Type B pancreatic cell (in vitro differentiated cells): ENCODE measurements around the gene FAM149A. TPM values are rescaled to one million over a fixed set of nuclear protein-coding genes. Genes with fewer than 3 reads are reported as not detected.

ENCODE experiments used
- DNase-seq: peaks from one replicate; pipeline ENCODE4 v3.0.0; 2021; ENCODE audit warnings: mixed read lengths; ENCODE audit not compliant: unreplicated experiment; ENCODE audit errors: extremely low spot score
- H3K27ac Mint-ChIP-seq: 2 replicates; pipeline ENCODE4 v1.8.0; 2021; ENCODE audit warnings: mild to moderate bottlenecking, mixed read lengths
- H3K27me3 Mint-ChIP-seq: 2 replicates; pipeline ENCODE4 v1.8.0; 2021; ENCODE audit warnings: mixed read lengths
- H3K36me3 Mint-ChIP-seq: 2 replicates; pipeline ENCODE4 v1.8.0; 2021; ENCODE audit warnings: mixed read lengths
- H3K4me1 Mint-ChIP-seq: one replicate; pipeline ENCODE4 v1.8.0; 2021; ENCODE audit warnings: mixed read lengths; ENCODE audit not compliant: unreplicated experiment
- H3K4me3 Mint-ChIP-seq: 2 replicates; pipeline ENCODE4 v1.8.0; 2021; ENCODE audit warnings: mild to moderate bottlenecking, mixed read lengths
- H3K9me3 Mint-ChIP-seq: 2 replicates; pipeline ENCODE4 v1.8.0; 2021; ENCODE audit warnings: mixed read lengths
- CTCF ChIP-seq: fragments of 200-600 bp; sonication (generic); conservative IDR thresholded peaks from 2 replicates; pipeline ENCODE4 v1.5.0; 2021; ENCODE audit warnings: antibody characterized with exemption, mild to moderate bottlenecking
- total RNA-seq: library from RNA; stranded (reverse); gene quantifications from 2 replicates; pipeline ENCODE4 v1.2.1, GENCODE V29; 2021; ENCODE audit warnings: low replicate concordance

FAM149A gene
- total RNA-seq, 1 donor from 2014 or later: 9.3 TPM

- Mint-ChIP-seq H3K27ac (no peak overlapping the region), H3K36me3 (peaks cover 4% of the 10 kb centered on the region), H3K4me3 (no peak overlapping the region), H3K4me1 (no peaks in the 10 kb centered on the region), H3K9me3 (peaks cover 10% of the 10 kb centered on the region), H3K27me3 (no peaks in the 10 kb centered on the region)
- no peak for DNase-seq
- TF ChIP-seq CTCF: no peak
Measured at GRCh38 chr4:186205156-186205555, 100.7 kb downstream of the FAM149A start.

- H3K36me3 Mint-ChIP-seq: no peaks in the 10 kb centered on the region
- no peak overlapping the region for H3K27ac Mint-ChIP-seq
- no peaks in the 10 kb centered on the region for H3K9me3 Mint-ChIP-seq
- no peak for DNase-seq
- TF ChIP-seq CTCF: no peak
- H3K27me3 Mint-ChIP-seq: no peaks in the 10 kb centered on the region
- H3K4me1 Mint-ChIP-seq: no peaks in the 10 kb centered on the region
- H3K4me3 Mint-ChIP-seq: no peak overlapping the region
Measured at GRCh38 chr4:186216465-186217024, 112.0 kb downstream of the FAM149A start.

GRCh38 chr4:186217733-186218293 lies 113.3 kb downstream of the FAM149A start:
- Mint-ChIP-seq H3K4me1 (no peaks in the 10 kb centered on the region), H3K36me3 (no peaks in the 10 kb centered on the region), H3K4me3 (no peak overlapping the region), H3K9me3 (no peaks in the 10 kb centered on the region), H3K27me3 (no peaks in the 10 kb centered on the region), H3K27ac (no peak overlapping the region)
- DNase-seq: no peak
- no peak for TF ChIP-seq CTCF

GRCh38 chr4:186221624-186222023 lies 117.1 kb downstream of the FAM149A start:
- H3K9me3 Mint-ChIP-seq: peaks cover 10% of the 10 kb centered on the region
- H3K27me3 Mint-ChIP-seq: no peaks in the 10 kb centered on the region
- H3K36me3 Mint-ChIP-seq: no peaks in the 10 kb centered on the region
- no peak for DNase-seq
- H3K27ac Mint-ChIP-seq: no peak overlapping the region
- TF ChIP-seq CTCF: no peak
- no peaks in the 10 kb centered on the region for H3K4me1 Mint-ChIP-seq
- no peak overlapping the region for H3K4me3 Mint-ChIP-seq

Other genes starting within 250 kb of the FAM149A start
- gene TLR3, start 35.5 kb upstream of the FAM149A start, total RNA-seq: 8.8 and 22.6 TPM in 2 replicates
- gene CYP4V2, start 86.9 kb downstream of the FAM149A start, total RNA-seq: 8.2 and 9.0 TPM in 2 replicates
- gene KLKB1, start 122.8 kb downstream of the FAM149A start, total RNA-seq: 0.24 and 0.67 TPM in 2 replicates
- 0.72 and 1.0 TPM in 2 replicates for gene F11, start 161.5 kb downstream of the FAM149A start, total RNA-seq